ENCODE measurements around the gene TNS2. TPM values are rescaled to one million over a fixed set of nuclear protein-coding genes. Genes with fewer than 3 reads are reported as not detected.

TNS2 gene
- total and polyA plus RNA-seq, 2 of the 13 experiments (the other 11 are each of a cell fraction or from before 2014, with no cell fraction given): 8.9 to 20.4 TPM

DNA sequence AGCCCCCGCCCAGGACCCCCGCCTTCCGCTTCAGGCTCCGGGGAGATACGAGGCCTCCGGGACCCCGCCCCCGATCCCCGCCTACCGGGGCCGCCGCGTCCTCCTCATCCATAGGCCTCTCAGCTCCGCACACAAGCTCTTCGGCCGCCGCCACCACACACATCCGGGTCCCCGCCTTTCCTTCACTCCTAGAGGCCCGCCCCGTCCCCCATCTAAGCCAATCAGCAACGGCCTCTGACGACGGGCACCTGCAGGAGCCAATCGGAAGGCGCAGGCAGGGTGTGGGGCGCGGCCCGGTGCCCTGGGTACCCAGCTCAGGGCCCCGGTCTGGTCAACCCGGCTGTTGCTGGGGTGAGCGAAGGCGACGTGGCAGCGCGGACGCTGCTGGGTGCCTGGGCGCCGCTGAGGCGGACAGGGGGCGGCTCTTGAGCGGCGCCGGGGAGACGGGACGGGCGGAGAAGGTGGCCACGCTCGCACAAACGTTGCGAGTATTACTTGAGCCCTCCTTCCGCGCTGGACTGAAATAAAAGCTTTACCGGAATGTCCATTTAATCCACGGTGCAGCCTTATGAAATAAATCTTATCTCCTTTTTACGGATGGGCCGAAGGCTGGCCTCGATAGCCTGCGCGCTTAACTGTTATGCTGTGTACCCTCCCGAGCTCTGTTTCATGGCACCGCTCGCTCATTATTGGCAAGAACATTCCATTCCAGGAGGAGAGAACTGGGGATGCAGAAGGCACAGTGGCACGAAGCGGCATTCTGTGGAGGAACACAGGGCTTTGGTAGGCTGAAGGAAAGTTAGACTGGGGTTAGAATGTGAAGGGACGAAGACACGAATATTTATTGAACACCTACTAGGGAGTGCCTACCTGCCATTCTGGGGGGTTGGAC is 29.6 kb downstream of the TNS2 start, which contains the start of gene SPRYD3 (continued):
- TF ChIP-seq, protein P1, sequence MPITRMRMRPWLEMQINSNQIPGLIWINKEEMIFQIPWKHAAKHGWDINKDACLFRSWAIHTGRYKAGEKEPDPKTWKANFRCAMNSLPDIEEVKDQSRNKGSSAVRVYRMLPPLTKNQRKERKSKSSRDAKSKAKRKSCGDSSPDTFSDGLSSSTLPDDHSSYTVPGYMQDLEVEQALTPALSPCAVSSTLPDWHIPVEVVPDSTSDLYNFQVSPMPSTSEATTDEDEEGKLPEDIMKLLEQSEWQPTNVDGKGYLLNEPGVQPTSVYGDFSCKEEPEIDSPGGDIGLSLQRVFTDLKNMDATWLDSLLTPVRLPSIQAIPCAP (CRISPR knock-in tag; IDR thresholded peaks at IDR 0.05; ENCODE audit: low read depth): no peak
- TF ChIP-seq, protein P2, sequence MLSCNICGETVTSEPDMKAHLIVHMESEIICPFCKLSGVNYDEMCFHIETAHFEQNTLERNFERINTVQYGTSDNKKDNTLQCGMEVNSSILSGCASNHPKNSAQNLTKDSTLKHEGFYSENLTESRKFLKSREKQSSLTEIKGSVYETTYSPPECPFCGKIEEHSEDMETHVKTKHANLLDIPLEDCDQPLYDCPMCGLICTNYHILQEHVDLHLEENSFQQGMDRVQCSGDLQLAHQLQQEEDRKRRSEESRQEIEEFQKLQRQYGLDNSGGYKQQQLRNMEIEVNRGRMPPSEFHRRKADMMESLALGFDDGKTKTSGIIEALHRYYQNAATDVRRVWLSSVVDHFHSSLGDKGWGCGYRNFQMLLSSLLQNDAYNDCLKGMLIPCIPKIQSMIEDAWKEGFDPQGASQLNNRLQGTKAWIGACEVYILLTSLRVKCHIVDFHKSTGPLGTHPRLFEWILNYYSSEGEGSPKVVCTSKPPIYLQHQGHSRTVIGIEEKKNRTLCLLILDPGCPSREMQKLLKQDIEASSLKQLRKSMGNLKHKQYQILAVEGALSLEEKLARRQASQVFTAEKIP (CRISPR knock-in tag; IDR thresholded peaks at IDR 0.05; ENCODE audit: borderline replicate concordance): no peak
- TF ChIP-seq JUNB (CRISPR knock-in tag; IDR thresholded peaks at IDR 0.05; ENCODE audit: borderline replicate concordance) (no peak), MEIS1 (CRISPR knock-in tag; IDR thresholded peaks at IDR 0.05; ENCODE audit: borderline replicate concordance) (0 out of 2 replicates have a peak, but pooled peaks have one; percentile 7), STAG1 (CRISPR knock-in tag; IDR thresholded peaks at IDR 0.05) (0 out of 2 replicates have a peak, but pooled peaks have one; percentile 4), POLR2AphosphoS5 (IDR thresholded peaks at IDR 0.05; ENCODE audit: low read depth, low read length) (peak; percentile 86), ISL2 (CRISPR knock-in tag; IDR thresholded peaks at IDR 0.05) (no peak), ZNF296 (CRISPR knock-in tag; conservative IDR thresholded peaks at IDR 0.05) (no peak), ZBTB7A (CRISPR knock-in tag; IDR thresholded peaks at IDR 0.05) (no peak), ZFAT (CRISPR knock-in tag; conservative IDR thresholded peaks at IDR 0.05) (no peak), ZNF557 (CRISPR knock-in tag; IDR thresholded peaks at IDR 0.05) (peak; percentile 78; the same call in 1 of the 2 replicates), ZNF121 (CRISPR knock-in tag; IDR thresholded peaks at IDR 0.05) (no peak), GATA4 (IDR thresholded peaks at IDR 0.05; ENCODE audit: borderline replicate concordance, low read depth) (no peak), RXRB (CRISPR knock-in tag; IDR thresholded peaks at IDR 0.05; ENCODE audit: borderline replicate concordance) (0 out of 2 replicates have a peak, but pooled peaks have one; percentile 43)
- TF ChIP-seq, protein P3, sequence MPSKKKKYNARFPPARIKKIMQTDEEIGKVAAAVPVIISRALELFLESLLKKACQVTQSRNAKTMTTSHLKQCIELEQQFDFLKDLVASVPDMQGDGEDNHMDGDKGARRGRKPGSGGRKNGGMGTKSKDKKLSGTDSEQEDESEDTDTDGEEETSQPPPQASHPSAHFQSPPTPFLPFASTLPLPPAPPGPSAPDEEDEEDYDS (CRISPR knock-in tag; IDR thresholded peaks at IDR 0.05): peak; percentile 94
- TF ChIP-seq, protein P4, sequence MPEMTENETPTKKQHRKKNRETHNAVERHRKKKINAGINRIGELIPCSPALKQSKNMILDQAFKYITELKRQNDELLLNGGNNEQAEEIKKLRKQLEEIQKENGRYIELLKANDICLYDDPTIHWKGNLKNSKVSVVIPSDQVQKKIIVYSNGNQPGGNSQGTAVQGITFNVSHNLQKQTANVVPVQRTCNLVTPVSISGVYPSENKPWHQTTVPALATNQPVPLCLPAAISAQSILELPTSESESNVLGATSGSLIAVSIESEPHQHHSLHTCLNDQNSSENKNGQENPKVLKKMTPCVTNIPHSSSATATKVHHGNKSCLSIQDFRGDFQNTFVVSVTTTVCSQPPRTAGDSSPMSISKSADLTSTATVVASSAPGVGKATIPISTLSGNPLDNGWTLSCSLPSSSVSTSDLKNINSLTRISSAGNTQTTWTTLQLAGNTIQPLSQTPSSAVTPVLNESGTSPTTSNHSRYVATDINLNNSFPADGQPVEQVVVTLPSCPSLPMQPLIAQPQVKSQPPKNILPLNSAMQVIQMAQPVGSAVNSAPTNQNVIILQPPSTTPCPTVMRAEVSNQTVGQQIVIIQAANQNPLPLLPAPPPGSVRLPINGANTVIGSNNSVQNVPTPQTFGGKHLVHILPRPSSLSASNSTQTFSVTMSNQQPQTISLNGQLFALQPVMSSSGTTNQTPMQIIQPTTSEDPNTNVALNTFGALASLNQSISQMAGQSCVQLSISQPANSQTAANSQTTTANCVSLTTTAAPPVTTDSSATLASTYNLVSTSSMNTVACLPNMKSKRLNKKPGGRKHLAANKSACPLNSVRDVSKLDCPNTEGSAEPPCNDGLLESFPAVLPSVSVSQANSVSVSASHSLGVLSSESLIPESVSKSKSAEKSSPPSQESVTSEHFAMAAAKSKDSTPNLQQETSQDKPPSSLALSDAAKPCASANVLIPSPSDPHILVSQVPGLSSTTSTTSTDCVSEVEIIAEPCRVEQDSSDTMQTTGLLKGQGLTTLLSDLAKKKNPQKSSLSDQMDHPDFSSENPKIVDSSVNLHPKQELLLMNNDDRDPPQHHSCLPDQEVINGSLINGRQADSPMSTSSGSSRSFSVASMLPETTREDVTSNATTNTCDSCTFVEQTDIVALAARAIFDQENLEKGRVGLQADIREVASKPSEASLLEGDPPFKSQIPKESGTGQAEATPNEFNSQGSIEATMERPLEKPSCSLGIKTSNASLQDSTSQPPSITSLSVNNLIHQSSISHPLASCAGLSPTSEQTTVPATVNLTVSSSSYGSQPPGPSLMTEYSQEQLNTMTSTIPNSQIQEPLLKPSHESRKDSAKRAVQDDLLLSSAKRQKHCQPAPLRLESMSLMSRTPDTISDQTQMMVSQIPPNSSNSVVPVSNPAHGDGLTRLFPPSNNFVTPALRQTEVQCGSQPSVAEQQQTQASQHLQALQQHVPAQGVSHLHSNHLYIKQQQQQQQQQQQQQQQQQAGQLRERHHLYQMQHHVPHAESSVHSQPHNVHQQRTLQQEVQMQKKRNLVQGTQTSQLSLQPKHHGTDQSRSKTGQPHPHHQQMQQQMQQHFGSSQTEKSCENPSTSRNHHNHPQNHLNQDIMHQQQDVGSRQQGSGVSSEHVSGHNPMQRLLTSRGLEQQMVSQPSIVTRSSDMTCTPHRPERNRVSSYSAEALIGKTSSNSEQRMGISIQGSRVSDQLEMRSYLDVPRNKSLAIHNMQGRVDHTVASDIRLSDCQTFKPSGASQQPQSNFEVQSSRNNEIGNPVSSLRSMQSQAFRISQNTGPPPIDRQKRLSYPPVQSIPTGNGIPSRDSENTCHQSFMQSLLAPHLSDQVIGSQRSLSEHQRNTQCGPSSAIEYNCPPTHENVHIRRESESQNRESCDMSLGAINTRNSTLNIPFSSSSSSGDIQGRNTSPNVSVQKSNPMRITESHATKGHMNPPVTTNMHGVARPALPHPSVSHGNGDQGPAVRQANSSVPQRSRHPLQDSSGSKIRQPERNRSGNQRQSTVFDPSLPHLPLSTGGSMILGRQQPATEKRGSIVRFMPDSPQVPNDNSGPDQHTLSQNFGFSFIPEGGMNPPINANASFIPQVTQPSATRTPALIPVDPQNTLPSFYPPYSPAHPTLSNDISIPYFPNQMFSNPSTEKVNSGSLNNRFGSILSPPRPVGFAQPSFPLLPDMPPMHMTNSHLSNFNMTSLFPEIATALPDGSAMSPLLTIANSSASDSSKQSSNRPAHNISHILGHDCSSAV (CRISPR knock-in tag; IDR thresholded peaks at IDR 0.05; ENCODE audit: borderline replicate concordance): no peak
- TF ChIP-seq, protein P5, sequence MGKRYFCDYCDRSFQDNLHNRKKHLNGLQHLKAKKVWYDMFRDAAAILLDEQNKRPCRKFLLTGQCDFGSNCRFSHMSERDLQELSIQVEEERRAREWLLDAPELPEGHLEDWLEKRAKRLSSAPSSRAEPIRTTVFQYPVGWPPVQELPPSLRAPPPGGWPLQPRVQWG (CRISPR knock-in tag; IDR thresholded peaks at IDR 0.05; ENCODE audit: borderline replicate concordance, low read depth): no peak

Measured in HepG2 (cell line).